Measurements from ENCODE around the gene ZNF398.
"Not testable (repeated sequence)": the region's sequence is repeated elsewhere in the genome, so short reads cannot be mapped to it uniquely, and the experiment has no call there.

Gene ZNF398, protein sequence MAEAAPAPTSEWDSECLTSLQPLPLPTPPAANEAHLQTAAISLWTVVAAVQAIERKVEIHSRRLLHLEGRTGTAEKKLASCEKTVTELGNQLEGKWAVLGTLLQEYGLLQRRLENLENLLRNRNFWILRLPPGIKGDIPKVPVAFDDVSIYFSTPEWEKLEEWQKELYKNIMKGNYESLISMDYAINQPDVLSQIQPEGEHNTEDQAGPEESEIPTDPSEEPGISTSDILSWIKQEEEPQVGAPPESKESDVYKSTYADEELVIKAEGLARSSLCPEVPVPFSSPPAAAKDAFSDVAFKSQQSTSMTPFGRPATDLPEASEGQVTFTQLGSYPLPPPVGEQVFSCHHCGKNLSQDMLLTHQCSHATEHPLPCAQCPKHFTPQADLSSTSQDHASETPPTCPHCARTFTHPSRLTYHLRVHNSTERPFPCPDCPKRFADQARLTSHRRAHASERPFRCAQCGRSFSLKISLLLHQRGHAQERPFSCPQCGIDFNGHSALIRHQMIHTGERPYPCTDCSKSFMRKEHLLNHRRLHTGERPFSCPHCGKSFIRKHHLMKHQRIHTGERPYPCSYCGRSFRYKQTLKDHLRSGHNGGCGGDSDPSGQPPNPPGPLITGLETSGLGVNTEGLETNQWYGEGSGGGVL

DNA sequence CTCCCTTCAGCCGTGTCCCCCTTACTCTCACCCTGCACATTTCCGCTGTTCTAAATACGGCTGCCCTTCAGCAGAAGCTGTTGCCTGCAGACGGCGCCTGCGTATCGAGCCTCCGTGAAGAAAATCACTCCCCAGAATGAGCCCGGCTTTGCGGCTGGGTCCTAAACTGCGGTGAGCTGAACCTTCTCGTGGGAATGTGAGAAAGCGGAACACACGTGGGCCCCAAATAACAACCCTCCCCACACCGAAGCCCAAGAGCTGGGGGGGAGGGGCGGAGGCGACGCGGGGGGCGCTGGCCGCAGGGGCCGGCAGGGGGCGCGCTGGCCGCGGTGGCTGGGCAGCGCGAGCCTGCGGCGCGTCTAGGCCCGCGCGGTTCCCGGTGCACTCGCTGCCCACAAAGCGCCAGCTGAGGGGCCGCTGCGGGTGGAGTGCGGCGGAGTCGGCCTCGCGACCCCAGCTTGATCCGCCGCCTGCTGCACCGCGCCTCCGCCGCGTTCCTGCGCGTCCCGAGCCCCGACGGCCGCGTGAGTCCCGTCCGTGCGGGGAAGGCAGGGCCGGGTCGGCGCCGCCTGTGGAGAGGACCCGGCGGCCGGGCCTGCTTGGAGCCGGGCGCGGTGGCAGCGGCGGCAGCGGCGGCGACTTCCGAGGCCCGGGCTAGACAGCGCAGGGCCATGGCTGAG lies at the start of gene ZNF398:
TSS of gene ZNF398 (plus strand) at position 382 of the 680 bp plus-strand sequence. CDS start at position 672, 290 bp downstream.
- DNase-seq (ENCODE audit: low read depth), result peak; percentile 80

DNA sequence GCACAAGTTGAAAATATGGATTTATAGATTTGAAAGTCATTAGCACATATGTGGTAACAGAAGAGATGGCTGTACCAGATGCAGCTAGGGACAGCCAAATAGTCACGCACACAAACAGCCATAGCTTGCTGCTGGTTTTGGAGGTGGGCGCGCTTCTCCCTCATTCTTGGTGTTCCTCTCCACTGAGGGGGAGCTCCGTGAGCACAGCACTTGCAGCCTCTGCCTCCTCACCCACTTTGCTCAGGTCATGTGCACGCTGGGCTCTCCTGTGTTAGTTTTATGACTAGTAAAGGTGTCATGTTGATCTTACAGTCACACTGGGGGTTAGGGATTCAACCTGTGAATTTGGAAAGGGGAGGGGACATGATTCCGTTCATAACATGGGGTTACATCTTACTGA lies 48.2 kb upstream of the ZNF398 start:
- no peak for DNase-seq (ENCODE audit: low read depth)

DNA sequence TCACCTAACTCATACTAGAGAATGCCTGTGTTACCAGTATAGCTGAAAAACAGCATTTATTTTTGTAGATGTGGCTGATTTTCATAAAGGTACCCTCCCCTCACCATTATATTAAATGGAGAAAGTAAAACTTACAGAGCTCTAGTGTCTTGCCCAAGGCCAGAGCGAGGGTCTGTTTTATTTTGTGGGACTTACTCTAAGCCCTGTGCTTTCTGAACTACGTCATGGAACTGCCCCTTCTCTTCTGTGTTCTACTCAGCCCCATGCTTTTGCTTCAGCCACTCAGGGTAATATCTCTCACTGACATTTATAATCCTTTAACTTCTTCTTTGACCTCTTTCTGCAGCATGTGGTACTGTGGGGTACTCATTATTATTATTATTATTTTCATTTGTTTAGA lies 46.4 kb upstream of the ZNF398 start:
- no peak for DNase-seq (ENCODE audit: low read depth)

DNA sequence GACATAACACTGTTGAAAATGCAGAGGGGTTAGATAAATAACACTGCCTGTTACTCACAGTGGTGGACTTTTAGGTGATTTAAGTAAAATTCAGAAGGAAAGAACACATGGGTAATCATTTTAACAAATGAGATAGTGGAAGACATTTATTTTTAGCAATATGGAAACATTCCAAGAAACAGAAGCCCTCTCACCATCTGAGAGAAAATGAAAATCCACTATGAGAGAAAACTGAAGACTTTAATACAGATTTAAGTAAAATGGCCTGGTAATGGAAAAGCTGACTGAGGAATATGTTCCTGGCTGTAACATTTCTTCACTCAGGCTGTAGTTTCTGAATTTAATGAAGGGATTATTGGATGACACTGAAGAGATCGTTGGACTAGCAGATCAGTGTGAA lies 44.6 kb upstream of the ZNF398 start:
- DNase-seq (ENCODE audit: low read depth), result no peak

DNA sequence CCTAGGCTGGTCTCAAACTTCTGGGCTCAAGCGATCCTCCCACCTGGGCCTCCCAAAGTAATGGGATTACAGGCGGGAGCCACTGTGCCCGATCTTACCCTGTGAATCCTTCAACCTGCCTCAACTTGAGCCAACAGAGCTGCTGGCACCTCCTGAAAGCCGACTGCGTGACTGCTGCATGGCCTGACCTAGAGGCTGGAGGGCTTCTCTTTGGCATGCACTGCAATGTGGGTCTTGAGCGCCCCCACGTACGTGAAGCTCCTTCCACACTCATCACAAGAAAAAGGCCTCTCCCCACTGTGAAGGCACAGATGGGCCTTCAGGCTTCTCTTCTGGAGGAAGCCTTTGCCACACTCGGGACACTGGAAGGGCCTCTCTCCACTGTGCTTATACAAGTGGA lies 43.8 kb upstream of the ZNF398 start:
- no peak for DNase-seq (ENCODE audit: low read depth)

DNA sequence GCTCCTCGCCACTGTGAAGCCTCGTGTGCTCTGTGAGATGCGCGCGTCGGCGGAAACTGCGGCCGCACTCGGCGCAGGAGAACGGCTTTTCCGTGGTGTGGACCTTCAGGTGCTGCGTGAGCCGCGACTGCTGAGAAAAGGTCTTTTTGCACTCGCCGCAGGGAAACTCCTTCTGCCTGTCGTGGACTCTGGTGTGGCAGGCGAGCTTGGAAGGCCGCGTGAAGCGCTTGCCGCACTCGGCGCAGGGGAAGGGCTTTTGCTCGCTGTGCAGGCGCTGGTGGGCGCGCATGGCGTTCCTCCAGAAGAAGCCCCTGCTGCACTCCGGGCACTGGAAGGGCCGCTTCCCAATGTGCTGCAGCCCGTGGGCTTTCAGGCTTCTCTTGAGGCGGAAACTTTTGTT lies 43.0 kb upstream of the ZNF398 start:
- no peak for DNase-seq (ENCODE audit: low read depth)

DNA sequence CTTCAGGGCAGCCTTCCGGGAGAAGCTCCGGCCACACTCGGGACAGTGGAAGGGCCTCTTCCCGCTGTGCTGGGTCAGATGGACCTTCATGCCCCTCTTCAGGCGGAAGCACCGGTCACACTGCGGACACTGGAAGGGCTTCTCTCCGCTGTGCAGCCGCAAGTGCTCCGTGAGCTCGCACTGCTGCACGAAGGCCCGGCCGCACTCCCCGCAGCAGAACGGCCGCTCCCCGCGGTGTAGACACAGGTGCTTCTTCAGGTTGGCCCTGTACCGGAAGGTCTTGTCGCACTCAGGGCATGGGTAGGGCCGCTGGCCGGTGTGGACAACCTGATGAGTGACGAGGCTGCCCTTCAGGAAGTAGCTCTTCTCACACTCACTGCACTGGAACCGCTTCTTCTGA lies 42.5 kb upstream of the ZNF398 start:
- DNase-seq (ENCODE audit: low read depth), result no peak

DNA sequence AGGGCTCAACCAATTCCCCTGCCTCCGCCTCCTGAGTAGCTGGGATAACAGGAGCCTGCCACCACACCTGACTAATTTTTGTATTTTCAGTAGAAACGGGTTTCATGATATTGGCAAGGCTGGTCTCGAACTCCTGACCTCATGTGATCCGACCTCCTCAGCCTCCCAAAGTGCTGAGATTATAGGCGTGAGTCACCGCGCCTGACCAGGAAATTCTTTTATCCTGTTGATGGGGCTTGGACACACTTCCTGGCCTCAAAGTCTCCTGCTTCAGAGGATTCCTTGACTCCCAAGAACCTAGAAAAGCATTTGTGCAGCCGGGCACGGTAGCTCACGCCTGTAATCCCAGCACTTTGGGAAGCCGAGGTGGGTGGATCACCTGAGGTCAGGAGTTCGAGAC lies 37.3 kb upstream of the ZNF398 start:
- DNase-seq (ENCODE audit: low read depth), result no peak

DNA sequence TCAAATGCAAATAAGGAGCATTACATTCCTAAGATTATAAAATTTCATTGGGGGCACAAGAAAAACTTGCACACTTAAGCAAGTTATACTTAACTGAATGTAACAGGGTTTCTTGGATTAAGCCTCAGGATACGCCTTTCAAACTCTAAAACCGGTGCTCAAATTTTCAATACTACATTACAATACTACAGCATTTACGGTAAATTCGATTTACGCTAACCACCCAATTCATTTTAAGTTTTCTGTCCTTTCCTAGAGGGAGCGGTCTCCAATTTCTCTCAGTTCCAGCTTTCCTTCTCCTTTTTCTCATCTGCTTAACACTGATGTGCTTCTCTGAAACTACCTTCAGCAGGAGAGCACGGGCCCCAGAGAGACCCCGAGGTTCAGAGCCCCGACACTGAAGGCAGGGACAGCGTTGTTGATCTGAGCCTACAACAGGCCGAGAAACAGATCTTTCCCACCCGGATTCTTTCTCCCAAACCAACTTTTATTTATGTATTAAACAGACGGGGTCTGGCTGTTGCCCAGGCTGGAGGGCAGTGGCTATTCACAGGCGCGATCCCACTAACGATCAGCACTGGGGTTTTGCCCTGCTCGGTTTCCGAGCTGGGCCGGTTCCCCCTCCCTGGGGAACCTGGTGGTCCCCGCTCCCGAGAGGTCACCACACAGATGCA lies 21.9 kb upstream of the ZNF398 start:
- peak; percentile 36 for DNase-seq (ENCODE audit: low read depth)

DNA sequence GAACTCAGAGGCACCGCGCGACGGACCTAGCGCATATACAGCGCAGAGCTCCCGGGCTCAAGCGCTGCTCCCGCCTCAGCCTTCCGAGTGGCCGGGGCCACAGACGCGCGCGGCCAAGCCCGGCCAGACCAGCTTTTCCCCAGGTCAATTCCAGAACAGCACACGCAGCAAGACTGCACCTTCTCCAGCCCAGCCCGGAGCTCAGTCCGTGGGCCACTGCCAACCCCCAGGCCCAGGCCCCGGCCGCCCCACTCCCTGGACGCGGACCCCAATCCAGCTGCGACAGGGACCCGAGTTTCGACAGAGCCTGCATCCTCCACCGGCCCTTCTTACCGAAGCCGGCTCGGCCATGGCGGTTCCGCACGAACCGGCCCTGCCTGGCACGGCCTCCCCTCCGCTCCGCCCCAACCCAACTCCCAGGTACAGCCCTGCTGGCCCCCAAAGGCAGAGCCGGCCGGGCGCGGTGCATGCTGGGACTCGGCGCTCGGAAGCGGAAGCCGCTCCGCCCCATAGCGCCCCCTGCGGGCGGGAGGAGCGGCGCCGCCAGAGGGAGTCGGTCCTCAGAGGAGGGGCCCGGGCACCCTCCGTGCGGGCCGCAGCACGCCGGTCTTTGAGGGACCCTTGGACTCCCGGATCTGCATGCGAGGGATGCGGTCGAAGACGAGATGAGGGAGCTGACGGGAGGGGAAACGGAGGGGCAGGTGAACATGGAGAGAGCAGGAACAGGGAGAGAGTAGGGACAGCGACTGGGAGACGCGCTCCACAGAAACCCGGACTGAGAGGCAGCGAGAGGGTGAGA lies 21.2 kb upstream of the ZNF398 start, which contains the start of gene ZNF425:
TSS of gene ZNF425 (minus strand) at position 462 of the 799 bp plus-strand sequence. CDS start at position 351, 111 bp downstream.
- DNase-seq (ENCODE audit: low read depth), result peak; percentile 94

DNA sequence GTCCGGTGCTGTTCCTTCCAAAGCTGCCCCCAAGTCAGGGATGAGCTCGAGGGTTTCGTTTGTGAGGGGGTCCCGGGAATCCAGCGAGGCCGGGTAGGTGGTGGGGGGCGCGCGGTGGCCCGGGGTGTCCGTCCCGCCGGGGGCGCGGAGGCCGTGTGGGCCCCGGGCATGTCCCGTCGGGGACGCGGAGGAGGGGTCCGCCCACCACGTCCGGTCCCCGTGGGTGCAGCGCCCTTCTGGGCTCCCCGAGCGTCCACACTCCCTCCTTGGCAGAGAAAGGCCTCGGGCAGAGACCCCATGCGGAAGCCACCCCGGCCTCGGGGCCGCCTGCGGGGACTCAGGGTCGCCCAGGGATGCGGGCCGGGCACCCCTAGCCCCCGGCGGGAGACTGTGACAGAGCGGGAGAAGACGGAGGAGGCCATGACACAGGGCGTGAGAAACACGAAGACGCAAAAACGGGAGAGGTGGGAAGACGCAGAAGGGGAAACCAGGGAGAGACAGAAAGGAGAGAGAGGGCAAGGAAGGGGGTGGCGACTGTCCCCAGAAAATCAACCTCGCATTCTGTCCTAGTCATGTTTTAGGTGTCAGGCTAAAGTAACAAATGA lies 20.5 kb upstream of the ZNF398 start:
- peak; percentile 64 for DNase-seq (ENCODE audit: low read depth)

DNA sequence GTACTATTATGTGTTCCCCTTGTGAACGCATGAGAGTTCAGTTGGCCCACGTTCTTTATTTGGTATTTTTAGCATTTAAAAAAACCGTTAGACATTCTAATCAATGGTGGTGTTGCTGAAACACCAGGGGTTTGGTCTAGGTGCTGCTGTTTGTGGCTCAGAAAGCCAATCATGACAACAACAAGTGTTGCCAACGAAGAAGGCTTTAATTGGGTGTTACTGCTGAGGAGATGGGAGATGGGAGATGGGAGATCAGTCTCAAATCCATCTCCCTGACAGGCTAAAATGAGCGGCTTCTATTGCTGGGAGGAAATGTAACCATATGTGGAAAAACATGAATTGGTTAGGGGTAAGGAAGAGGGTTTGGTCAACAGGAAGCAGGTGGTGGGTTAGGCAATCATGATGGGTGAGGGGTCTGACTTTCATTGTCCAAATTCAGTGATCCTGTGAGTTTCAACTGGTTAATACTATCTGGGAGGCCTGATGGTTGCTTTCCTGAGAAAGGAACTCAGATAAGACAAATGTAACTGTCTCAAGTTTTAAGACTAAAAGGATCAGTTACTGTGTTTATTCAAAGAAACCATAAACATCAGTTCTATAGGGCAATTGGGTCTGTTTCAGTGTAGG lies 16.6 kb upstream of the ZNF398 start:
- DNase-seq (ENCODE audit: low read depth), result no peak

DNA sequence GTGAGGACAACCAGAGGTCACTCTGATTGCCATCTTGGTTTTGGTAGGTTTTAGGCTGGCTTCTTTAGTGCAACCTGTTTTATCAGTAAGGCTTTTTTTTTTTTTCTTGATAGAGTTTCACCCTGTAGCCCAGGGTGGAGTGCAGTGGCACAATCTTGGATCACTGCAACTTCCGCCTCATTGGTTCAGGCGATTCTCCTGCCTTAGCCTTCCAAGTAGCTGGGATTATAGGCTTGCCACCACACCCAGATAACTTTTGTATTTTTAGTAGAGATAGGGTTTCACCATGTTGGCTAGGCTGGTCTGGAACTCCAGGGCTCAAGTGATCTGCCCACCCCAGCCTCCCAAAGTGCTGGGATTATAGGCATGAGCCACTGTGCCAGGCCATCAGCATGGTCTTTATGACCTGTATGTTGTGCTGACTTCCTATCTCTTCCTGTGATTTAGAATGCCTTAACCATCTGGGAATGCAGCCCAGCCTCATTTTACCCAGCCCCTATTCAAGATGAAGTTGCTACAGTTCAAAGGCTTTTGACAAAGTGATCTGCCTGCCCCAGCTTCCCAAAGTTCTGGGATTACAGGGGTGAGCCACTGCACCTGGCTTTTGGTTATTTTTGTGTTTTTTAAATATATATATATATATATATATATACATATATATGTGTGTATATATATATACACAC lies 14.1 kb upstream of the ZNF398 start:
- no peak for DNase-seq (ENCODE audit: low read depth)

DNA sequence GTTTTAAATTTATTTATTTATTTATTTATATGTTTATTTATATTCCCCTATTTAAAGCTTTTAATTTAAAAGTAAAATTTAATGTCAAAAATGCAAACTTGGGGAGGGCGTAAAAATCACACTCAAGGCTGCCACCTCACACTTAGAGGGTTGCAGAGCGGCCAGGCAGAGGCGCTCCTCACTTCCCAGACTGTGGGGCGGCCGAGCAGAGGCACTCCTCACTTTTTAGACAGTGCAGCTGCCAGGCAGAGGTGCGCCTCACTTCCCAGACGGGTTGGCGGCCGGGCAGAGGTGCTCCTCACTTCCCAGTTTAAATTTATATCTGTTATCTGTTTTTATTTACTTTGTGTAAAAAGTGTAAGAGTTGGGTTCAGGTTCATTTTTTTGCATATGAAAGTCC lies 11.1 kb upstream of the ZNF398 start:
- DNase-seq (ENCODE audit: low read depth), result no peak

DNA sequence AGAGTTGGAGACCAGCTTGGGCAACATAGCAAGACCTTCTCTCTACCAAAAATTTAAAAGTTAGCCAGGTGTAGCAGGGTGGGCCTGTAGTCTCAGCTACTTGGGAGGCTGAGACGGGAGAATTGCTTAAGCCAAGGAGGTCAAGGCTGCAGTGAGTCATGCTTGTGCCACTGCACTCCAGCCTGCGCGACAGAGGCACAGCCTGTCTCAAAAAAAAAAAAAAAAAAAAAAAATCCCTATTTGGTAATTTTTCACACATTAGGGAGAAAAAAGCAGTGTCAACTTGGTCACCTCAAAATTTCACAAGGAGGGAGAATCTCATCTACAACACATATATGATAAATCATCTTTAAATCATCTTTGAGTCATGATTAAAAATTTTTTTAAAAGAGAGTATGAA lies 6.4 kb upstream of the ZNF398 start:
- peak; percentile 30 for DNase-seq (ENCODE audit: low read depth)

DNA sequence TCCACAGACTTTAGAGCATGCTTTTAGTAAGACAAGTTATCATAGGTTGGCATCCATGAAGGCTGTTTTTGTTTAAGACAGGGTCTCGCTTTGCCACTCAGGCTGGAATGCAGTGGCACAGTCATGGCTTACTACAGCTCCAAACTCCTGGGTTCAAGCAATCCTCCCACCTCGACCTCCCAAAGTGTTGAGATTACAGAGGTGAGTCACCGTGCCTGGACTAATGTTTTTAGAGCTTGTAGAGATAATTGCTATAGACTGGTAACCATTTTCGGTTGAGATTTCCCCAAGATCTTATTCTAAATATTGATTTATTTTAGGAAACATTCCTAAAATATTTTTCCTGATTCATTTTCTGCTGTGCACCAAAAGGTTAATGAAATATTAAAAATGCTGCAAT lies 5.4 kb upstream of the ZNF398 start:
- no peak for DNase-seq (ENCODE audit: low read depth)

DNA sequence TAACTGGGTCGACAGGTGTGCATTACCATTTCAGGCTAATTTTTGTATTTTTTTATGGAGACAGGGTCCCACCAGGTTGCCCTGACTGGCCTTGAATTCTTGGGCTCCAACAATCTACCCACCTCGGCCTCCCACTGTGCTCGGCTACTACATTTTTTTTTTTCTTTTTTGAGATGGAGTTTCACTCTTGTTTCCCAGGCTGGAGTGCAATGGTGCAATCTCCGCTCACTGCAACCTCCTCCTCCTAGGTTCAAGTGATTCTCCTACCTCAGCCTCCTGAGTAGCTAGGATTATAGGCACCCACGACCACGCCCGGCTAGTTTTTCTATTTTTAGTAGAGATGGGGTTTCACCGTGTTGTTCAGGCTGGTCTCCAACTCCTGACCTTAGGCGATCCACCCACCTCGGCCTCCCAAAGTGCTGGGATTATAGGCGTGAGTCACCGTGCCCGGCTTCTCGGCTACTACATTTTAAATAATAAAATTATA lies 2.8 kb upstream of the ZNF398 start:
- not testable (repeated sequence) for DNase-seq (ENCODE audit: low read depth)

DNA sequence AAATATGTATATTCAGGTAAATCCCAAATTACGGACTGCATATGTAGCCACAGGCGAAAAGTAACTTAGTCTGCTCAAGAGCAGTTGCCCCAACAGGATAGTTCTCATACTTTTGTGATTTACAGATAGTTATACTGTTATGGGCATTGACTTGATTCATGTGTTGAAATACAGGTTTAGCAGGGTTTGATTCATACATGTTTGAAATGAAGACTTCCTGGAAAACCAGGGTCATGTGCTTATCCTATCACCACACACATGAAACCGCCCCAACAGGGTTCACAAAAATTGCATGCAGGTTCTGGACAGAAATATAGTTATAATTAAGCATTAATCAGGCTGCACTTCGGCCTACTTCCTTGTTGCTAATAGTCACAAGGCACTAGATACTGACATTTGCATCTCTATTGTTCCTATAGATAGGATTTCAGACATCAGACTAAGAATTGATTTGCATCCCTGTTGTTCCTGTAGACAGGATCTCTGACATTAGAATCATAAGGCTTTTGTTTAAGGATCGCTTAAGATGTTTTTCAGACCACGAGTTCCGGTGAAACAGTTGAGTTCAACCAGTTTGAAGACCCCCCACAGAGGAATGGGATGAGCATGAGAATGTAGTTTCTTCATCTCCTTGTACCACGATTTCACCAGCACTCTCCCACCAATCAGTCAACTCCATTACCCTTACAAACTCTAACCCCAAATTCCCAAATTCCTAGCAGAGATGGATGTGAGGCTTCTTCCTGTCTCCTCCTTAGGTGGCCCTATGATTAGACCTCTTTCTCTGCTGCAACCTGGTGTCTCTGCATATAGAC lies 2.0 kb upstream of the ZNF398 start:
- DNase-seq (ENCODE audit: low read depth), result no peak
